GM18867 (cell line): ENCODE measurements around the gene LILRA5.
"Not testable (repeated sequence)": the region's sequence is repeated elsewhere in the genome, so short reads cannot be mapped to it uniquely, and the experiment has no call there.

Experiments used
- ATAC-seq: cut with Tn5 transposase; IDR thresholded peaks from one replicate; pipeline ENCODE4 v1.9.1; 2021; ENCODE audit warnings: mild to moderate bottlenecking, moderate library complexity; ENCODE audit not compliant: unreplicated experiment

LILRA5 gene

GRCh38 chr19:54312436-54313377, at the start of gene LILRA5:
TSS of gene LILRA5 (minus strand) at chr19:54313166. CDS start at chr19:54313019, 147 bp downstream.
- ATAC-seq = no peak

GRCh38 chr19:54361680-54362422, 48.9 kb upstream of the LILRA5 start:
- ATAC-seq = not testable (repeated sequence)

- peak; percentile 60 for ATAC-seq
Observed at GRCh38 chr19:54359149-54359820, 46.3 kb upstream of the LILRA5 start.

GRCh38 chr19:54357381-54357780, 44.4 kb upstream of the LILRA5 start:
- no peak for ATAC-seq

GRCh38 chr19:54356444-54357056, 43.6 kb upstream of the LILRA5 start:
- ATAC-seq = no peak

- ATAC-seq = no peak
Observed at GRCh38 chr19:54355675-54356074, 42.7 kb upstream of the LILRA5 start.

GRCh38 chr19:54354761-54355160, 41.8 kb upstream of the LILRA5 start:
- ATAC-seq = no peak

- no peak for ATAC-seq
Observed at GRCh38 chr19:54352546-54352945, 39.6 kb upstream of the LILRA5 start.

GRCh38 chr19:54352041-54352440, 39.1 kb upstream of the LILRA5 start:
- ATAC-seq = no peak

- ATAC-seq = no peak
Observed at GRCh38 chr19:54351474-54351873, 38.5 kb upstream of the LILRA5 start.

GRCh38 chr19:54345938-54346386, 33.0 kb upstream of the LILRA5 start:
- no peak for ATAC-seq

GRCh38 chr19:54343868-54344267, 30.9 kb upstream of the LILRA5 start:
- ATAC-seq = no peak

- no peak for ATAC-seq
Observed at GRCh38 chr19:54341295-54341694, 28.3 kb upstream of the LILRA5 start.

GRCh38 chr19:54339646-54340358, 26.8 kb upstream of the LILRA5 start:
- ATAC-seq = no peak

- no peak for ATAC-seq
Observed at GRCh38 chr19:54338521-54338920, 25.6 kb upstream of the LILRA5 start.

GRCh38 chr19:54337858-54338230, 24.9 kb upstream of the LILRA5 start:
- no peak for ATAC-seq

- ATAC-seq = no peak
Observed at GRCh38 chr19:54336893-54337857, 24.2 kb upstream of the LILRA5 start.

- no peak for ATAC-seq
Observed at GRCh38 chr19:54335979-54336892, 23.3 kb upstream of the LILRA5 start.
